HG02840 (cell line): ENCODE results near the gene EFNA4.

Source experiments
- ATAC-seq: cut with Tn5 transposase; IDR thresholded peaks from one replicate; pipeline ENCODE4 v1.9.1; 2021; ENCODE audit warnings: mild to moderate bottlenecking, moderate library complexity, moderate number of reproducible peaks; ENCODE audit not compliant: unreplicated experiment, low FRiP score

Gene EFNA4

DNA sequence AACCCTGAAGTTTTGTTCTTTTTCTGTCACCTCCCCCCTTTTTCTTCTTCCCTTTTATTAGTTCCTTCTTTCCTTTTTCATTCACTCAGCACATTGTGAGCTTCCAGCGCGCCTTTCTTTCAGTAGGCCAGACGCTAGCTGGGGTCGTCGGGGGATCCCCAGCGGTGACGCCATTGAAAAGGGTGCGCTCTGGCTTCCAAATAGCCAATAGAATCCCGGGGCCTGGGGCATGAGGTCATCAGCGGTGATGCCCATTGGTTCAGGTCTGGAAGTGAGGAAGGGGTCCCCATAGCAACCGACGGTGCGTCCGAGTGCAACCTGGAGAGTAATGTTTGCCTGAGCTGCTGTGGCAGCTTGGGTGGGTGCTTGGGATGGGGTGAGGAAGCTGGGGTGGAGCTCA lies 8.2 kb downstream of the EFNA4 start:
- ATAC-seq: no peak

DNA sequence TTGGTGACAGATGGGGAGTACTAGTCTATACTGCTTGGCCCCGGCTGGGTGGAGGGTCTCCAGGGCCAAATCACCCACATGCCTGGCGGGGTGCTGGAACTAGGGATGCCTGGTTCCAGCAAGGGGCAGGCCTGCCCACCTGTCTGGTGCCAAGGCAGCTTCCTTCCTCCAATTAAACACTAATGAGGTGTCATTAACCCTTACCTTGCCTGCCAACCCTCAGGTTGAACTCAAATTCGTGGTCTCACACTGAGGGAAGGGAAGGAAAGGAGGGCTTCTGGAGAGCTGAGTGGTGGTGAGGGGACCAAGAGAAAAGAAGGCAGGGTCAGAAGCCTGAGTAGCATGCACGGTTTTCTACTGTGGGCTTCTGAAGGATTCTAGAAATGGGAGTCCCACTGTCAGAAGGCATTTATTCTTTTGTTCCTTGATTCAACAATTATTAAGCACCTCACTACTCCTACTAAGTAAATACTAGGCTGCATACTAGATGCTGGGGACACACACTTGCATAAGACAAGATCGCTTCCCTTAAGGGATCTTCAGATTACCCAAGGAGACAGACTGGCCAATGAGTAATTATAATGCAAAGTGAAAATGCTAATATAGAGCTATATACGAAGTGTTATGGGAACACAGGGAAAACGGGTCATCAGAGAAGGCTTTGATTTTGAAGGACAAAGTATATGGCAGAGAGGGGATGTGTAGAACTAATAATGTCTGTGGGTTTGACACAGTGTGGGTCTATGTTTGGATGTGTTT lies 9.2 kb downstream of the EFNA4 start:
- no peak for ATAC-seq

DNA sequence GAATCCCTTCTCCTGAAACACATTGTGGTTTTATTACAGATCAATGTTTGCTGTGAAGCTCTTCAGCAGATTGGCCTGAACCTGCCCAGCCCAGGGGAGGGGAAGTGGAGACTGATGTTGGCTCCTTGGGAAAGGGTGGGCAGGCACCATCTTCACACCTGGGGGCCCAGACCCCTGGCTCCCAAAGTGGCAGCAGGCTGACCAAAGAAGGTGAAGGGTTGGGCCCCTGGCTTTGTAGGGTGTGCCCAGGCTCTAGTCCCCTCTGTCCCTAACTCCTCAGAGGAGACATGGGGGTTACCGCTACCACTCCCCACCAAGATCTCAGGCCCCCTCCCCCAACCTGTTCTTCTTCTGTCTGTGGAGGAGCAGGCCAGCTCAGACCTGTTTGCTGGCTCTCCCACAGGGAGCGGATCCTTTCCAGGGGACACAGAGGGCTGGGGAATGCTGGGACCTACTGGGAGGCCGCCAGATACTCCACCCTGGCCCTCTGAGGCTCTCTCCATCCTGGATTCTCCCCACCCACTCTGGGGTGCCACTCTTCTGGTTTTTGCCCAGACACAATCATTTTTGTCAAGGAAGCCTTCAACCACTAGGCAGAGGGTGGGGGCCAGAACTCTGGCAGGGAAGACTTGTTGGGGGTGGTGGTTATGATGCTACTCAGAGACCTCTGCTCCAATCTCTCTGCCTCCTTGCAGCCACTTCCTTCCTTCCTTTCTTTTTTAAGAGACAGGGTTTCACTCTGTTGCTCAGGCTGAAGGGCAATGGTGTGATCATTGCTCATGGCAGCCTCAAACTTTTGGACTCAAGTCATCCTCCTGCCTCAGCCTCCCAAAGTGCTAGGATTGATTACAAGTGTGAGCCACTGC lies 10.1 kb downstream of the EFNA4 start:
- ATAC-seq: no peak

DNA sequence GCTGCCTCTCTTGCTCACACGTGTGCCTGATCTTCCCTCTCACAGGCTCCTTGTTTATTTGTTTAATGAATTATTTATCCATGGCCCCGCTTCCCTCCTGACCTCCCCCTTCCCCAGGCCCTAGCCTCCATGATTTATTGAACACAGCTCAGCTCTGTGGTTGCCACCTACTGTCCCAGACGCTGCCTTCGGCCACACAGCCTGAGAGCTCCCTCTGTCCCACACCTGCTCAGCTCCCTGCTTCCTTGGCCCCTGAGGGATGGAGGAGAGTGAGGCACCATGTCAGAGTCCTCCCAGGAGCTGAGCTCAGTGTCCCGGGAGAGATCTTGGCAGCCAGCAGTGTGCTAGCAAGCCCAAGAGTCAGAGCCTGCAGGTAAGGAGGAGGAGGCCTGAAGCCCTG lies 12.0 kb downstream of the EFNA4 start:
- ATAC-seq: no peak

DNA sequence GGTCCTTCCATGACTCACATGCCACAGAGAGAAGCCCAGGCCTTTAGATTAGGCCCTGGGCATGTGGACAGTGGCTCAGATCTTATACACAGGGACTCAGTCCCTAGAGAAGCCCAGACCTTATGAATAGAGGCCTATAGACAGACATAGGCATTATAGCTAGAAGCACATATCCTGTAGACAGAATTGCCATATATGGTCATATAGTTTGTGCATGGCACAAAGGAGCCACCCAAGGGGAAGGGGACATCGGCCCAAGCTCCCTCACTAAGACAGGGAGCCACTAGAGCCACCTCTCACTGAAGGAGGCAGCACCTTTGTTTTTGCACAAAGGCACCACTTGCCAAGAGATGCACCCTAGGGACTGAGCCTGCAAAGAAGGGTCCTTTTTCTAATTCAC lies 12.8 kb downstream of the EFNA4 start:
- ATAC-seq: no peak

DNA sequence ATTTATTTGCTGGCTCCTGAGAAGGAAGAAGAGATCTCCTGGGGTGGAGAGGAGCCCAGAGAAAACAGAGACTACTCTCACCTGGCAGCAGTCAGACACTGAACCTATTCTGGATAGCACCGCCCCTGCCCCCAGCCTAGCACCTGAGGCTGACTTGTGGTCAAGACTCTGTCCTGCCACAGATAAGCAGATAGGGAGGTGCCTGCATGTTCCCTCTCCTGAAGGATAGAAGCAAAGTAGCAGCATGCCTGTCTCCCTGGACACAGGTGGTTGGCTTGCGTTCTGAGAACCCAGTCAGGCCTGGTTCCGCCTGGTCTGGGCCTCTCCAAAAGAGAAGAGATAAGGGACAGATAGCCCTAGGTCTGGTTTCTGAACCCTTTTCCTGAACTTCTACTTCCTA lies 13.8 kb downstream of the EFNA4 start:
- no peak for ATAC-seq

DNA sequence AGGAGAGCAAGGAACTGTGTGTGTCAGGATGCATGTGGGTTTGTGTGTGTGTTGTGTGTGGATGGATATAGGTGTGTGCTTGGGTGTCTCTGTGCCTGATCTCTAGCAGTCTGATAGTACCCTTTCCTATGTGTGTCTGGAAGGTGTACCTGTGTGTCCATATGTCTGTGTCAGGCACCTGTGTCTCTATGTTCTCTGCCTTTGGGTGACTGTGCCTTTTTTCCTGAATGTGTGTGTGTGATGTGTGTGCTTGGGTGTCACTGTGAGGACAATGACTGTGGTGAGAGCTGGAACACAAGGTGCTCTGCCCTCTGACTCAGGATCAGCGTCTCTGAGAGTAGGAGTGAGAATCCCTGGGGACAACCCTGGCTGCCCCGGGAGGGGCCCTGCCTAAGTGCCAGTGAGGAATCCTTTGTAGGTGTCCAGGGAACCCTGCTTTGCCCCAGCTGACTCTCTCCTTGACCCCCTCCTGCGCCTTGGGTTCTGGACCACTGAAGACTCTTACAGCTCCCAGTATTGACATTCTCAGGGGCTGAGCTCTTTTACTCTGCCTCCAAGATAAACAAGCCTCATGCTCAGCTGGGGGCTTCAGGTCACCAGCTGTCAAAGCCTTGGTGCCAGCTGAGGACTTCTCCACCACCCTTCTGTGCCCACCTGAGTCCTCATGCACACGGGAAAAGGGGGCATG lies 14.4 kb downstream of the EFNA4 start:
- ATAC-seq: no peak

DNA sequence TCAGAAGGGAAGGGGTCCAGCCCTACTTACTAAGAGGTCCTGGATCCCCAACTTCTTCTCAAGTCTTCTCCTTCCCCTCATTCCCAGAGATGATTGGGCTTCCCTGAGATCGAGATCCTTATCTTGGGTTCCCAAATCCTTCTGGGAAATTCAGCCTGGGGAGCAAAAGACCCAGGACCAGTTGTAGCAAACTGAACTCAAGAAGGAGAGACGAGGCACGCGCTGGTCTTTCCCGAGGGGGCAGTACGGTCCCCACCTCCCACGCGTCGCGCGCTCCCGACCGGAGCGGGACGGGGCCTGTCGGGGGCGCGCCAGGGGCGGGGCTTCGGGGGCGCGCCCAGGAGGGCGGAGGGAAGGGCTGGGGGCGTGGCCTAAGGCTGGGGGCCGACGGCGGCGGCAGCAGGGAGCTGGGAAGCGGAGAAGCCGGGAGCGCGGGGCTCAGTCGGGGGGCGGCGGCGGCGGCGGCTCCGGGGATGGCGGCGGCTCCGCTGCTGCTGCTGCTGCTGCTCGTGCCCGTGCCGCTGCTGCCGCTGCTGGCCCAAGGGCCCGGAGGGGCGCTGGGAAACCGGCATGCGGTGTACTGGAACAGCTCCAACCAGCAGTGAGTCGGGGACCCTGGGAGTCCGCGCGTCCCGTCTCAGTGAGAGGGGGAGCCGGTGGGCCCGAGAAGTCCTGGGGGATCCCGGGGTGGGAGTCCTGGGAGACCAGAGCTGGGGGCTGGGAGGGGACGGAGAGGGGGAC lies 15.1 kb downstream of the EFNA4 start, which contains the start of gene EFNA3:
EFNA3 (plus strand) TSS at position 369 of the 741 bp plus-strand sequence; CDS start at position 474, 105 bp downstream.
- ATAC-seq: no peak

DNA sequence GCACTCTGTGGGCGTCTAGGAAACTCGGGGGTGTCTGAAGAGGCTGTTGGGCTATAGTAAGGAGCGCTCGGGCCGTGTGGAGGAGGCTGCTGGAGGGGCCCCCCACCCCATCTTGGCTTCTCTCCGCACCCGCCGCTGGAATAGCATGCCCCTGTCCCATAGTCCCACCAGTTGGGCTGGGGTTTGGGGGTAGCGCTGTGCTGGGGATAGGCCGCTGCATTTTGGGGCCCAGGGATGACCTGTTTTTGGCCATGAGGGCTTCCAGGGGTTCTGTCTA lies 15.6 kb downstream of the EFNA4 start:
- ATAC-seq: no peak

DNA sequence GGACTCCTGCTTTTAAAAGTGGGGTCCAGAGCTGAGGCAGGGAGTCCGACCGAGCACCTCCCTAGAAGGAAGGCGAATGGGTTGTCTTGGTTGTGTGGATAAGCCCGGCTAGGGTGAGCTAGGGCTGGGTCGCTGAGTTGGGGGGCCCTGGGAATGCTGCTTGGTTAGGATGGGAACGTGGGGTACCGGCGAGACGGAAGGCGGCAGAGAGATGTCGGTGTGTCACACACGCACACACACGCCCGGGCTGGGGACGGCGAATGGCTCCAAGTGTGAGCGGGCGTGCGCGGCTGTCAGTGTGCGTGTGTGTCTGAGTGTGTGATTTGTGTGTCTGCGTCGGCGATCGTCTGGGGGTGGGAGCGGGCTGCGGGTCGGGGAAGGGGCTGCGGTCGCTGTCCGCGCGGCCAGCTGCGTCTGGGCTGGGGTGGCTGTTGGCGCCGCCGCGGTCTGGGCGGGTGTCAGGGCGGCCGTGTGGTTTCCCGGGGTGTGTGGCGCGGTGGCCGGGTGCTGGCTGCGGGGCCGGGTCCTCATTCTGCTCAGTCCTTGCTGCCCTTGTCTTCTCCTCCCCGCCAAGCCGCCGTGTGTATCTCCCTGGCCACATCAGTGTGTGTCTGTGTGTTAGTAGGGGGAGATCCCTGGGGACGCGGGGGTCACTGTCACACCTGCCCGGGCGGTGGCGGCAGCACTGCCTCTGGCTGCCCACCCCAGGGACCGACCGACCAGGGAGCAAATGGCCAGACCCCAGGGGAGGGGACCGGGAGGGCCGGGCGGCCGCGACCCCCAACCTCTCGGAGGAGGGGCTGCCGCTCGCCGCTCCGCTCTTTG lies 16.2 kb downstream of the EFNA4 start:
- ATAC-seq: no peak

DNA sequence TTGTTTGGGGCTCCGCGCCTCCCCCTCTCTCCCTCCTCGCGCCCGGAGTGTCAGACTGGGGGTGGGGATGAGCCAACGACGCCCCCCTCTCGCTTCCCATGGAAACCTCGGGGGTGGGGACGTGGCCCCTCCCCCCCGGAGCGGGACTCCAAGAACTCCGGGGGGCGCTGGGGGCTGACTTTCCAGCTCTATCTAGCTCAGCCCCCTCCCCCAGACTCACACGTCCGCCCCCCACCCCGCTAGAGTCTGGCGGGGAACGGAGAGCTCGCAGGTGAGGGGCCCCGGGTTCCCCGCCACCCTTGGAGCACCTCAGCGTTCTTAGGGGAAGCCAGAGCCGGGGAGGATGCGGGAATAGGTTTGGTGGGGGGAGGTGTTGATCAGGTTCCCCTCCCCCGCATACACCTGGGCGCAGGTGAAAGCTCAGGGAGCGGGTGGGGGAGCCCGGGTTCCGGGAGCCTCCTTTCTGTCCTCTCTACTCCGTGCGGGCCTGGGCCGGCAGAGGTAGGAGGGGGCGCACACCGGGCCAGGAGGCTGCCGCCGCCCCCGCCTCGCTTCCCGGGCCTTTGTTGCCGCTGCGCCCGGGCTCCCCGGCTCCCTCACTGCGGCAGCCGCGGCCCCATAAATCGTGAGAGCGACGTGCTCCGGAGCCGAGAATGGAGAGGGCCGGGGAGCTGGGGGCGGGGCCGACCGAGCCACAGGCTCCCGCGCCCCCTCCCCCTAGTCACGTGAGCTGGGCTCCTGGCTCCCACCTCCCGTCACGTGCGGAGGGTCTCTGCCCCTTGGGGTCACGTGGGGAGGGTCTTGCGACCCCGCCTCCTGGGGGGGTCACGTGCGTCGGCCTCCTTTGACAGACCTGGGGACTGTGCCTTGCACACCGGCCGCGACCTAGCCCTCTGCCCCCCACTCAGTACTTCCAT lies 17.0 kb downstream of the EFNA4 start:
- ATAC-seq: no peak

DNA sequence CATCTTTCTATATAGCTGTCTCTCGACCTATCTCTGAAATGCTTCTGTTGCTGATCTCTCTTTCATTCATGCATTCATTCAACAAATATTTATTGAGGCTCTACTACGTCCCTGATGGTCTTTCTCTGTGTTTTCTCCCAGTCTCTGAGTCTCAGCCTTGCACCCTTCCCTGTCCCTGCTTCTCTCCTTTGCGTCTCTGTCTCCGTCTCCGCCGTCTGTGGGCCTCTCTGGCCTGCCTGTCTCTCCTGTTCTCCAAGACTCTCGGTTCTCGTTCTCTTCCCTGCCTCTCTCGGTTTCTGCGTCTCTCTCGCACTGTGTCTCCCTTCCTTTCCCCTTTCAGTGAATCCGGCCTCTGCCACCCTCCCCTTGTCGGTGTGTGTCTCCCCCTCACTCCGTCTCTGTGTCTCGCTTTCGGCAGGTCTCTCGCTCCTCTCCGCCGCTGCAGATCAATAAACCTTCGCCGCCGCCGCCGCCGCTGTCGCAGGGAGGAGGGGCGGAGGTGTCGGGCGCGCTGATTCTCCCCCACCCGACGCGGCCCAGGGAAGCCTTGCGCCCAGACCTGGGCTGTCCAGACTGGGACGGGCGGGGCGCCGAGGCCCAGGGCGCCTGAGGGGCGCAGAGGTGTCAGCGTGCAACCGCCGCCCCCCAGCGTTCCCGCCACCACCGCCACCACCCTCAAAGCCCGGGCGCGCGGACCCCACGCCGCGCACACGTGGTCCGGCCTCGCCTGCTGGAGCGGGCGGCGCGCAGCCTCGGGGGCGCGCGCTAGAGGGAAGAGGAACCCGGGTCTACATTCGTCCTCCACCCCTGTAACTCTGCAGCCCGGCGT lies 18.1 kb downstream of the EFNA4 start:
- ATAC-seq: no peak

DNA sequence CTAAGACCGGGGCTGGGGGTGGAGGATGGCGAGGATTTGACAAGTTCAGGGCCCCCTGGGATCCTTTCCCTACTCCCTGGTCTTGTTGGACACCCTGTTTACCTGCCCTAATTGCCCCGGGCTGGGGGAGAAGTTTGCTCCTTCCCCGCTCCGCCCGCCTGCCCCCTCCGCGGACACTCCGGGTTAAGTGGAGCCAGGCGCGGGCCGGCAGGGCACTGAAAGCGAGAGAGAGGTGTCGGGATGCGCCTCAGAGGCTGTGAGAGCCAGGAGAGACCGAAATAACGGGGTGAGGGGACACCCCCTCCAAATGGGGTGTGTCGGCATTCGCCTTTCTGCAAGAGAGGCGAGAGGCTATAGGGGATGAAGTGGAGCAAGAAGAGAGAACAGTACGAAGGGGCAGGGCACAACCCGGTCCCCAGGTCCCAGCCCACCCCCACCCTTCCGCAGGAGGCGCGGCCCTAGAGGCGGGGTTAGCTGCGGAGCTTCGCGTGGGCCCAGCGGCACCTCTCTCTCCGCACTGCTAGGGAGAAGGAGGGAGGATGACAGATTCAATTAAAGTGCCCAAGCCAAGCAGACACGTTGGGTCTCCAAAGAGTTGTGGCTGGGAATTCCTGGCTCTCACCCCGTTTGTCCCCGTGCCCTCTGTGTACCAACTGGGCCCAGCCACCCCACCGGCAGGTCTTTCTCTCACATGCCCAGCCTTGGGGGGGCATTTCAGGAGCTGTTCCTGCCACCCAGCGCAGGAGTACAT lies 18.9 kb downstream of the EFNA4 start:
- ATAC-seq: no peak

DNA sequence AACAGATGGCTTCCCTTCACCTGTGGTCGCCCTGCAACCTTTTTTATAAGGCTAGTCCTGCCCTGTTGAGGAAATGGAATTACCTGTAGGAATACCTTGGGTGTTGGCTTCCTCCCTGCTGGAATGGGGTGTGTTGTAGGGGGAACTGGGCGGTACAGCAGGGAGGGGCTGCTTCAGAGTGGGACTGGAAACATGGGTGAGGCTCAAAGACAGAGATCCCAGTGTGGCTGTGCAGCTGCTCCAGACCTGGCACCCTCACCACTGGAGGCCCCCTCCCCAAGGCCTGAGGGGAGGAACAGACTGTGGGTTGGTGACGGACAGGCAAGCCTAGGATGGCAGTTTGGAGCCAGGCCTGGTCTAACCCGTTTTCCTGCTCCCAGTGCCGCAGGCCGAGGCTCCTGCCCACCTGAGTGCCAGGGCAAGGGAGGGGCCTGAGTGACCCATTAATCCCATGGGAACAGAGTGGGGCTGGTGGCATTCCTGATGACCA lies 19.6 kb downstream of the EFNA4 start:
- ATAC-seq: no peak

DNA sequence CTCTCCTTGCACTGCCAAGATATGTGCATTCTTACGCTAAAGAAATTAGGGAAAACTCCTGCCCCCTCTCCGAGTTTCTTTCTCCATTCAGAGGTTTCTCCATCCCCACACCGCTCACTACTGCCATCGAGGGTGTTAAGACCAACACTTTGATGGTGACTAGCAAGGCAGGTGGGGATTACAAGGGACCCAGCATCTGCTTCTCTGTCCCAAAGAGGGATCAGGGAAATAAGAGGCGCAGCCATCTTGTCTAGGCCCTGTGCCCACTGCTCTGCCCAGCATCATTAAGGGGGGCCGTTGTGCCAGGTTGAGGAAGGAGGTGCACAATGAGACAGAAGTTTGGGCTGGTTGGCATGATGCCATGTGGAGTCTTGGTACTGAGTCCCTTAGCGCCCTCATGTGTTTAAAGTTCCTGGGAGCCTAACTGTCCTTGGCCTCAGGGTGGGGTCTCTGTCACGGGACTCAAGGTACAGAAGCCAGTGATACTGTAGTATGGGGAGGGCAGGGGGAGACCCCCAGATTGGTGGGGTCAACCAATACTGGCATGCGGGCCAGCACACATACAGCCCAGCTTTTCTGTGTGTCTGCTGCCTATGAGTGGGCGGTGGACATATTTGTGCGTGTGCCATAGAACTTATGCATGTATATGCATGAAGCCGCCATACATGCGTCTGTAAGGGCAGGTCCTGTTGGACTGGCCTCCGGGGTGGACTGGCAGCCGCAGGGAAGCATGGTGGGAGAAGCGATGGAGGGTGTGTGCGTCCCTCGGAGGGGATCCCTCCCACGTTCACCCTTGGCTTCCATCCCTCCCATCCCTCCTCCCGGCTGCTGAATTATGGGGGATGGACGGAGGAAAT lies 20.6 kb downstream of the EFNA4 start:
- peak; percentile 6 for ATAC-seq
